Mesothelial cell of epicardium (in vitro differentiated cells): ENCODE data around the gene SUV39H1. TPM values are rescaled to one million over a fixed set of nuclear protein-coding genes. Genes with fewer than 3 reads are reported as not detected.
A peak's percentile ranks its signal among the peaks of the same experiment; 100 is the strongest.
"Not testable (repeated sequence)": the region's sequence is repeated elsewhere in the genome, so short reads cannot be mapped to it uniquely, and the experiment has no call there.

Experiments
- DNase-seq, 2 experiments: peaks; one replicate each; pipeline ENCODE4 v3.0.0; 2021; ENCODE audit warnings: low spot score in 2 of 2; ENCODE audit not compliant: unreplicated experiment in 2 of 2
- H3K27ac Mint-ChIP-seq: 2 replicates; pipeline ENCODE4 v1.8.0; 2021; ENCODE audit warnings: mixed read lengths
- H3K27me3 Mint-ChIP-seq: 2 replicates; pipeline ENCODE4 v1.8.0; 2021; ENCODE audit warnings: low read depth, mixed read lengths
- H3K36me3 Mint-ChIP-seq: 2 replicates; pipeline ENCODE4 v1.8.0; 2021; ENCODE audit warnings: mixed read lengths
- H3K4me1 Mint-ChIP-seq: 2 replicates; pipeline ENCODE4 v1.8.0; 2021; ENCODE audit warnings: mixed read lengths
- H3K4me3 Mint-ChIP-seq: 2 replicates; pipeline ENCODE4 v1.8.0; 2021; ENCODE audit warnings: mild to moderate bottlenecking, moderate library complexity, mixed read lengths
- H3K9me3 Mint-ChIP-seq: 2 replicates; pipeline ENCODE4 v1.8.0; 2021; ENCODE audit warnings: mixed read lengths
- total RNA-seq: library from RNA; stranded (reverse); gene quantifications from 3 replicates; pipeline ENCODE4 v1.2.1, GENCODE V29; 2021
- TF ChIP-seq, protein P1 (sequence below): fragments of 200-600 bp; sonication (generic); IDR thresholded peaks from one replicate; pipeline ENCODE4 v1.5.0; 2021; ENCODE audit warnings: antibody characterized with exemption; ENCODE audit not compliant: unreplicated experiment

The SUV39H1 gene
- total RNA-seq, 1 donor from 2014 or later = 5.3 TPM

DNA sequence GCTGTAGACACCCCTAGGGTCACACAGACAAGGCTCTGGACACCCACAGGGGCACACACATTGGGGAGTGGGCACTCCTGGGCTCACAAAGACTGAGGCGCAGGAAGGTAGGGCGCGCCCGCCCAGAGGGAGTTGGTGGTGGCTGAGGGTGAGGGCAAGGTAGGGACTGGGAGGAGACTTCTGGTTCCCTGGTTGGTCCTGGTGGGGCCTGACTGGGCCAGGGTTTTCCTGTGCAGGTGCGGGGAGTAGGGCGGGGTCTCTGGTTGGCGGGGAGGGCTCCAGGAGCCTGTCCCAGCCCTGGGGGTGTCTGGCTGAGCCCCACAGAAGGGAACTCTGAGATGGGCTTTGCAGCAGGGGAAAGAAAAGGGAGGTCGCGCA is 19.7 kb upstream of the SUV39H1 start:
- peak overlapping the region; percentile 88 for H3K4me3 Mint-ChIP-seq
- peaks cover 12% of the 10 kb centered on the region for H3K9me3 Mint-ChIP-seq
- H3K27me3 Mint-ChIP-seq = no peaks in the 10 kb centered on the region
- TF ChIP-seq, protein P1, sequence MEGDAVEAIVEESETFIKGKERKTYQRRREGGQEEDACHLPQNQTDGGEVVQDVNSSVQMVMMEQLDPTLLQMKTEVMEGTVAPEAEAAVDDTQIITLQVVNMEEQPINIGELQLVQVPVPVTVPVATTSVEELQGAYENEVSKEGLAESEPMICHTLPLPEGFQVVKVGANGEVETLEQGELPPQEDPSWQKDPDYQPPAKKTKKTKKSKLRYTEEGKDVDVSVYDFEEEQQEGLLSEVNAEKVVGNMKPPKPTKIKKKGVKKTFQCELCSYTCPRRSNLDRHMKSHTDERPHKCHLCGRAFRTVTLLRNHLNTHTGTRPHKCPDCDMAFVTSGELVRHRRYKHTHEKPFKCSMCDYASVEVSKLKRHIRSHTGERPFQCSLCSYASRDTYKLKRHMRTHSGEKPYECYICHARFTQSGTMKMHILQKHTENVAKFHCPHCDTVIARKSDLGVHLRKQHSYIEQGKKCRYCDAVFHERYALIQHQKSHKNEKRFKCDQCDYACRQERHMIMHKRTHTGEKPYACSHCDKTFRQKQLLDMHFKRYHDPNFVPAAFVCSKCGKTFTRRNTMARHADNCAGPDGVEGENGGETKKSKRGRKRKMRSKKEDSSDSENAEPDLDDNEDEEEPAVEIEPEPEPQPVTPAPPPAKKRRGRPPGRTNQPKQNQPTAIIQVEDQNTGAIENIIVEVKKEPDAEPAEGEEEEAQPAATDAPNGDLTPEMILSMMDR = no peak
- peak overlapping the region; percentile 82 for H3K27ac Mint-ChIP-seq
- peaks cover 14% of the 10 kb centered on the region for H3K4me1 Mint-ChIP-seq
- DNase-seq = no peak
- no peaks in the 10 kb centered on the region for H3K36me3 Mint-ChIP-seq

DNA sequence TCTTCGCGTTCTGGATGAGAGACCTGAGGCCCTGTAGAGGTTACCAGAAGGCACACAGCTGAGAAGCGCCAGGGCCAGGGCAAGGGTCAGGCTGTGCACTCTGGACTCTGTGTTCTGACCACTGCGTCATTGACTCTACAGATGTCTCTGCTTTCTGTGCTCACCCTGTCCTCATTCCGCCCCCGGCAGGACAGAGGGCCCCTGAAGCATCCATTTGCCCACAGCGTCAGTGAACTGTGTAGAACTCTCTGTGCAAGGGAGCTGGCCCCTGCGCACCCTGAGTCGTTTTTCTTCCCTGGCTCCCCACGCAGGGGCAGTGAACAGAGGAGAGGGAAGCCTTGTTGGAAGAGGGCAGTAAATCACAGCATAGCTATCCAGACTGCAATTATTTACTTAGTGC is 19.0 kb upstream of the SUV39H1 start:
- Mint-ChIP-seq H3K27ac (peak overlapping the region; percentile 82), H3K9me3 (peaks cover 12% of the 10 kb centered on the region), H3K36me3 (no peaks in the 10 kb centered on the region), H3K4me3 (peak overlapping the region; percentile 88), H3K27me3 (no peaks in the 10 kb centered on the region), H3K4me1 (peaks cover 14% of the 10 kb centered on the region)
- no peak for DNase-seq
- TF ChIP-seq, protein P1 = no peak

DNA sequence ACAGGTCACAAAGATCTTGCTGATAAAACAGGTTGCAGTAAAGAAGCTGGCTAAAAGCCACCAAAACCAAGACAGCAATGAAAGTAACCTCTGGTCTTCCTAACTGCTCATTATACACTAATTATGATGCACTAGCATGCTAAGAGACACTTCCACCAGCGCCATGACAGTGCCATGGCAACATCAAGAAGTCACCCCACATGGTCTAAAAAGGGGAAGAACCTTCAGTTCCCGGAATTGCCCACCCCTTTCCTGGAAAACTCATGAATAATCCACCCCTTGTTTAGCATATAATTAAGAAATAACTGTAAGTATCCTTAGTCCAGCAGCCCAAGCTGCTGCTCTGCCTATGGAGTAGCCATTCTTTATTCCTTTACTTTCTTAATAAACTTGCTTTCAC is 16.1 kb upstream of the SUV39H1 start:
- peaks cover 14% of the 10 kb centered on the region for H3K4me1 Mint-ChIP-seq
- H3K36me3 Mint-ChIP-seq, DNase-seq, H3K27me3 Mint-ChIP-seq, H3K4me3 Mint-ChIP-seq, H3K27ac Mint-ChIP-seq: not testable (repeated sequence)
- peaks cover 17% of the 10 kb centered on the region for H3K9me3 Mint-ChIP-seq

DNA sequence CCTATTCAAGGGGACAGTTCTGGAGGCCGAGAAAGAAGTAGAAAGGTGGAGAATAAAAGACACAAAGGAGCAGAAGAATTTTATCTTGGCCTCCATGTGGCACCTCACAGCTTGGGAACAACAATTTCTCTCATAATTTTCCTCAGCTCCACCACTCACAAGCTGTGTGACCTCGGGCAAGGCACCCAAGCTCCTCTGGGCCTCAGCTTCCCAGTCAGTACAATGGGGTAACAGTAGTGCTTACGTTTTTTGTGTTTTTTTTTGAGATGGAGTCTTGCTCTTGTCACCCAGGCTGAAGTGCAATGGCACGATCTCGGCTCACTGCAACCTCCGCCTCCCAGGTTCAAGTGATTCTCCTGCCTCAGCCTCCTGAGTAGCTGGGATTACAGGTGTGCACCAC is 15.6 kb upstream of the SUV39H1 start:
- H3K4me3 Mint-ChIP-seq, DNase-seq, H3K27me3 Mint-ChIP-seq, H3K27ac Mint-ChIP-seq, H3K36me3 Mint-ChIP-seq: not testable (repeated sequence)
- Mint-ChIP-seq H3K4me1 (peaks cover 14% of the 10 kb centered on the region), H3K9me3 (peaks cover 17% of the 10 kb centered on the region)

DNA sequence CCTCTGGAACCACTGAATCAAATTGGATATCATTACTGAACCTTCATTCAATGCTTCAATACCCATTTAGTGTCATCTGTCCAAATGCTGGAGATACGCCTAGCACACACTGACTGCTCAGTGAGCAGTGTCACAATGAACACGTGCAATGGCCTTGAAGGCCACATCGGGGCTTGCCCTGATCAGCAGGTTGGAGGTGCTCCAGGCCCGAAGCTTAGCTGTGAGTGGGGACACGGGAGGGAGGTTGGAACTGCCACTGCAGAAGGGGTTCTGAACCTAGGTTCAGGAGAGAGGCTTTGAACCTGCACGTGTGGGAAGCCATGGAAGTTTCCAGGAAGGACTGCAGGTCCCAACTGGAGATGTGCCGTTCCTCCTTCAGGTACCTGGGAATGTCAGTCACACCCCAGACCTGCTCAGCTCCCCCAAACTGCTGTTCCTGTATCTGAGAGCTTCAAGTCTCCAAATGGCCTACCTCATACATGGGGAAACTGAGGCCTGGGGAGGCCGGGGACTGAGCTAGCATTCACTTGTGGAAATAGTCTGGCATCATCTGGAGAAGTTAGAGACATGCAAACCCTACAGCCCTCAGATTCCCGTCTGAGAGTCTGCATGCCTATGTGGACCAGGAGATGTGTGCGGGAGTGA is 14.9 kb upstream of the SUV39H1 start:
- TF ChIP-seq, protein P1 = no peak
- Mint-ChIP-seq H3K9me3 (peaks cover 22% of the 10 kb centered on the region), H3K4me1 (peaks cover 14% of the 10 kb centered on the region), H3K27me3 (peaks cover 10% of the 10 kb centered on the region), H3K27ac (no peak overlapping the region), H3K4me3 (no peak overlapping the region), H3K36me3 (no peaks in the 10 kb centered on the region)
- no peak for DNase-seq

DNA sequence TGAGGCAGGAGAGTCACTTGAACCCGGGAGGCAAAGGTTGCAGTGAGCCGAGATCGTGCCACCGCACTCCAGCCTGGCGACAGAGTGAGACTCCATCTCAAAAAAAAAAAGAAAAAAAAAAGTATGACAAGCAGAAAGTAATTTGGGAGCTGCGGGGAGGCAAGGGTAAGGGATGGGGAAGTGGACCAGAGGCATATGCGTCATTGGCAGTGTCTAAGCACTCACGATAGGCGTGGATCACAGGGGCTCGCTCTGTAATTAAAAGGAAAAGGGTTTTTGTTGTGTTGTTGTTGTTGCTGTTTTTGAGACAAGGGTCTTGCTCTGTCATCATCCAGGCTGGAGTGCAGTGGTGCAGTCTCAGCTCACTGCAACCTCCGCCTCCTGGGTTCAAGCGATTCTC is 13.7 kb upstream of the SUV39H1 start:
- DNase-seq, H3K27ac Mint-ChIP-seq, H3K4me3 Mint-ChIP-seq, H3K36me3 Mint-ChIP-seq, H3K4me1 Mint-ChIP-seq: not testable (repeated sequence)
- Mint-ChIP-seq H3K9me3 (peaks cover 28% of the 10 kb centered on the region), H3K27me3 (peaks cover 18% of the 10 kb centered on the region)

DNA sequence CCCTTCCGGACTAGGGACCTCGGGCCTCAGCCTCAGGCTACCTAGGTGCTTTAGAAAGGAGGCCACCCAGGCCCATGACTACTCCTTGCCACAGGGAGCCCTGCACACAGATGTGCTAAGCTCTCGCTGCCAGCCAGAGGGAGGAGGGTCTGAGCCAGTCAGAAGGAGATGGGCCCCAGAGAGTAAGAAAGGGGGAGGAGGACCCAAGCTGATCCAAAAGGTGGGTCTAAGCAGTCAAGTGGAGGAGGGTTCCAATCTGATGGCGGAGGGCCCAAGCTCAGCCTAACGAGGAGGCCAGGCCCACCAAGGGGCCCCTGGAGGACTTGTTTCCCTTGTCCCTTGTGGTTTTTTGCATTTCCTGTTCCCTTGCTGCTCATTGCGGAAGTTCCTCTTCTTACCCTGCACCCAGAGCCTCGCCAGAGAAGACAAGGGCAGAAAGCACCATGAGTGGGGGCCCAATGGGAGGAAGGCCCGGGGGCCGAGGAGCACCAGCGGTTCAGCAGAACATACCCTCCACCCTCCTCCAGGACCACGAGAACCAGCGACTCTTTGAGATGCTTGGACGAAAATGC is 13.0 kb upstream of the SUV39H1 start, which contains the start of gene WAS:
TSS of gene WAS (plus strand) at position 389 of the 572 bp plus-strand sequence. CDS start at position 444, 55 bp downstream.
- TF ChIP-seq, protein P1 = no peak
- DNase-seq = no peak
- H3K9me3 Mint-ChIP-seq = peaks cover 28% of the 10 kb centered on the region
- H3K27ac Mint-ChIP-seq = no peak within 1 kb of the TSS
- no peaks in the 10 kb centered on the region for H3K36me3 Mint-ChIP-seq
- peaks cover 18% of the 10 kb centered on the region for H3K27me3 Mint-ChIP-seq
- no peak within 1 kb of the TSS for H3K4me3 Mint-ChIP-seq
- no peaks in the 10 kb centered on the region for H3K4me1 Mint-ChIP-seq
